H1 (cell line): ENCODE data around the gene EXTL1. TPM values are rescaled to one million over a fixed set of nuclear protein-coding genes. Genes with fewer than 3 reads are reported as not detected.

Experiments used
- CTCF ChIA-PET: fragments of 300-600 bp; sonication (Branson Sonifier 250); formaldehyde crosslinking; loops from one replicate; lab custom pipeline; 2021; ENCODE audit not compliant: partially characterized antibody; lab: Charles Lee
- POLR2A ChIA-PET: fragments of 300-600 bp; sonication (Branson Sonifier 250); formaldehyde crosslinking; loops from one replicate; lab custom pipeline; 2021; ENCODE audit warnings: inconsistent platforms; ENCODE audit not compliant: partially characterized antibody; lab: Charles Lee
- DNase-seq, 2 experiments: peaks; one replicate each; pipeline versions ENCODE4 v3.0.0 to v3.0.0-alpha.2; 2010 to 2022; ENCODE audit warnings: low spot score in 2 of 2, low read depth in 1 of 2, mixed read lengths in 1 of 2
- FAIRE-seq: peaks from 2 replicates; lab custom pipeline; 2011; peaks lifted over from hg19 to GRCh38; lab: Jason Lieb, UNC
- H2AFZ ChIP-seq: 2 replicates; pipeline ENCODE4 v1.8.1; 2012; ENCODE audit warnings: low read length, inconsistent platforms
- H2AK5ac ChIP-seq: 2 replicates; pipeline ENCODE4 v1.6.1; 2013; ENCODE audit warnings: low read depth, low read length
- H2BK120ac ChIP-seq: replicated peaks from 2 replicates; pipeline ENCODE3; 2013; ENCODE audit warnings: low read depth, low read length, inconsistent platforms
- H2BK12ac ChIP-seq: 2 replicates; pipeline ENCODE4 v1.6.1; 2013; ENCODE audit warnings: low read depth, low read length
- H2BK15ac ChIP-seq: 2 replicates; pipeline ENCODE4 v1.6.1; 2013; ENCODE audit warnings: low read length
- H2BK20ac ChIP-seq: 2 replicates; pipeline ENCODE4 v1.6.1; 2013; ENCODE audit warnings: low read length
- H2BK5ac ChIP-seq: 2 replicates; pipeline ENCODE4 v1.6.1; 2013; ENCODE audit warnings: low read depth, low read length
- H3K14ac ChIP-seq: 2 replicates; pipeline ENCODE4 v1.6.1; 2013; ENCODE audit warnings: inconsistent platforms; ENCODE audit not compliant: insufficient read length
- H3K18ac ChIP-seq: 2 replicates; pipeline ENCODE4 v1.6.1; 2013; ENCODE audit warnings: low read length; ENCODE audit errors: extremely low read depth
- H3K23ac ChIP-seq: 2 replicates; pipeline ENCODE4 v1.6.1; 2013; ENCODE audit warnings: inconsistent platforms; ENCODE audit not compliant: insufficient read length
- H3K23me2 ChIP-seq: 2 replicates; pipeline ENCODE4 v1.6.1; 2013; ENCODE audit warnings: low read depth, low read length
- H3K27ac ChIP-seq: 2 replicates; pipeline ENCODE4 v1.6.1; 2011; ENCODE audit warnings: low read depth, low read length, inconsistent platforms
- H3K27me3 ChIP-seq, 4 experiments: replicated peaks in 1 of 4; 1 replicate in 1 of 4; 2 replicates in 3 of 4; pipeline versions ENCODE4 v1.6.1 to v1.8.1; 2011 to 2013; ENCODE audit warnings: low read length in 3 of 4, mild to moderate bottlenecking in 3 of 4, inconsistent platforms in 2 of 4, mixed read lengths in 2 of 4, moderate library complexity in 1 of 4; ENCODE audit not compliant: control insufficient read depth in 3 of 4, insufficient read depth in 3 of 4; ENCODE audit errors: extremely low read depth in 1 of 4
- H3K36me3 ChIP-seq, 4 experiments: 2 replicates each; pipeline versions ENCODE4 v1.6.1 to v1.8.1; 2011 to 2013; ENCODE audit warnings: mild to moderate bottlenecking in 4 of 4, low read length in 3 of 4, moderate library complexity in 2 of 4, control low read depth in 1 of 4, inconsistent platforms in 1 of 4; ENCODE audit not compliant: insufficient read depth in 4 of 4, control insufficient read depth in 2 of 4
- H3K4ac ChIP-seq: replicated peaks from 2 replicates; pipeline ENCODE3; 2013; ENCODE audit warnings: low read length, low read depth, mixed read lengths, inconsistent platforms; ENCODE audit not compliant: insufficient read length
- H3K4me1 ChIP-seq, 4 experiments: replicated peaks in 1 of 4; 1 replicate in 1 of 4; 2 replicates in 3 of 4; pipeline versions ENCODE4 v1.6.1 to v1.8.1; 2011 to 2013; ENCODE audit warnings: low read length in 3 of 4, inconsistent platforms in 2 of 4, mixed read lengths in 1 of 4; ENCODE audit not compliant: insufficient read depth in 4 of 4, control insufficient read depth in 3 of 4
- H3K4me2 ChIP-seq, 2 experiments: 2 replicates each; pipeline versions ENCODE4 v1.6.1 to v1.8.1; 2011 to 2013; ENCODE audit warnings: low read depth in 2 of 2, low read length in 2 of 2, control low read depth in 1 of 2, inconsistent platforms in 1 of 2, mild to moderate bottlenecking in 1 of 2; ENCODE audit not compliant: insufficient read depth in 1 of 2
- H3K4me3 ChIP-seq, 4 experiments: fragments of 200-600, 300-600 bp in 1 of 4; sonication (generic), shearing (Covaris generic), sonication (Bioruptor Twin) in 1 of 4; 2 replicates each; pipeline versions ENCODE4 v1.5.1 to v1.8.1; 2011 to 2016; ENCODE audit warnings: low read length in 4 of 4, low read depth in 3 of 4, control low read depth in 2 of 4, inconsistent platforms in 2 of 4, mild to moderate bottlenecking in 2 of 4, mixed read lengths in 1 of 4, moderate library complexity in 1 of 4; ENCODE audit not compliant: insufficient read depth in 2 of 4; ENCODE audit errors: extremely low read depth in 1 of 4
- H3K56ac ChIP-seq: replicated peaks from 2 replicates; pipeline ENCODE3; 2013; ENCODE audit warnings: low read depth, mild to moderate bottlenecking, mixed read lengths, low read length, inconsistent platforms; ENCODE audit not compliant: insufficient read length
- H3K79me1 ChIP-seq: 2 replicates; pipeline ENCODE4 v1.6.1; 2013; ENCODE audit warnings: low read depth, low read length, control low read depth
- H3K79me2 ChIP-seq, 2 experiments: 2 replicates each; pipeline versions ENCODE4 v1.6.1 to v1.8.1; 2012 to 2013; ENCODE audit warnings: low read length in 2 of 2, mild to moderate bottlenecking in 2 of 2, inconsistent platforms in 1 of 2; ENCODE audit not compliant: insufficient read depth in 2 of 2, control insufficient read depth in 1 of 2
- H3K9ac ChIP-seq, 4 experiments: replicated peaks in 1 of 4; 1 replicate in 1 of 4; 2 replicates in 3 of 4; pipeline versions ENCODE4 v1.6.1 to v1.8.1; 2011 to 2013; ENCODE audit warnings: low read depth in 3 of 4, low read length in 3 of 4, control low read depth in 2 of 4, mild to moderate bottlenecking in 2 of 4, moderate library complexity in 2 of 4, inconsistent platforms in 1 of 4; ENCODE audit errors: extremely low read depth in 1 of 4
- H3K9me3 ChIP-seq, 2 experiments: 2 replicates each; pipeline versions ENCODE4 v1.6.1 to v1.8.1; 2012 to 2013; ENCODE audit warnings: mild to moderate bottlenecking in 2 of 2, moderate library complexity in 2 of 2, control low read depth in 1 of 2, inconsistent platforms in 1 of 2, low read depth in 1 of 2, low read length in 1 of 2, mixed read lengths in 1 of 2; ENCODE audit not compliant: insufficient read depth in 2 of 2
- H4K20me1 ChIP-seq, 2 experiments: replicated peaks in 1 of 2; 2 replicates each; pipeline versions ENCODE3 to v1.8.1; 2011 to 2013; ENCODE audit warnings: inconsistent platforms in 2 of 2, low read length in 2 of 2, mild to moderate bottlenecking in 1 of 2; ENCODE audit not compliant: insufficient read depth in 2 of 2, control insufficient read depth in 1 of 2
- H4K5ac ChIP-seq: 2 replicates; pipeline ENCODE4 v1.6.1; 2013; ENCODE audit warnings: low read length, low read depth, mixed read lengths, inconsistent platforms; ENCODE audit not compliant: insufficient read length
- H4K8ac ChIP-seq: 2 replicates; pipeline ENCODE4 v1.8.0; 2013; ENCODE audit warnings: mild to moderate bottlenecking, moderate library complexity, low read length, inconsistent platforms; ENCODE audit not compliant: insufficient read depth; ENCODE audit errors: extremely low read depth
- H4K91ac ChIP-seq: replicated peaks from 2 replicates; pipeline ENCODE3; 2013; ENCODE audit warnings: low read length, mixed read lengths, inconsistent platforms; ENCODE audit not compliant: insufficient read length
- CBX5 ChIP-seq: fragments of 300-800, 300-1000 bp; sonication (generic); IDR thresholded peaks from 2 replicates; pipeline ENCODE4 v1.7.1; 2016; ENCODE audit warnings: antibody characterized with exemption, low read length, low read depth
- JUND ChIP-seq: IDR thresholded peaks from 2 replicates; pipeline ENCODE4 v1.6.1; 2011; ENCODE audit warnings: mild to moderate bottlenecking, improper control_type of control experiment, low read length
- RXRA ChIP-seq: IDR thresholded peaks from 2 replicates; pipeline ENCODE4 v1.6.1; 2011; ENCODE audit warnings: low read depth, mild to moderate bottlenecking, low read length, moderate library complexity; ENCODE audit not compliant: insufficient read depth
- SAP30 ChIP-seq: fragments of 300-600 bp; sonication (generic); IDR thresholded peaks from 2 replicates; pipeline ENCODE4 v1.7.1; 2012; ENCODE audit warnings: low read length, moderate library complexity, mild to moderate bottlenecking, inconsistent platforms; ENCODE audit not compliant: insufficient read depth, insufficient replicate concordance
- WGBS, 2 experiments: shearing (Covaris generic) in 1 of 2; methylation state at CpG; one replicate each; pipeline versions ENCODE4 v1.1.6 to v1.1.7; 2013 to 2015; ENCODE audit warnings: low lambda C conversion rate in 2 of 2, mixed read lengths in 2 of 2, inconsistent platforms in 1 of 2, low coverage in 1 of 2, missing lambda C conversion rate in 1 of 2; ENCODE audit not compliant: insufficient replicate concordance in 2 of 2, insufficient coverage in 1 of 2, insufficient read length in 1 of 2; ENCODE audit errors: extremely low coverage in 1 of 2, missing lambda C conversion rate in 1 of 2; 5-methylcytosine and 5-hydroxymethylcytosine counted together
- polyA plus RNA-seq, 7 experiments: library from polyadenylated mRNA; depleted of rRNA in 3 of 7; stranded (reverse) in 5 of 7; unstranded in 2 of 7; fragments of >200 nt in 5 of 7; fragments of 200-250 nt in 2 of 7; gene quantifications; 1 replicate in 5 of 7; 2 replicates in 1 of 7; 4 replicates in 1 of 7; pipeline versions ENCODE4 v1.2.1 to v1.2.3, GENCODE V29; 2011 to 2013; ENCODE audit warnings: missing spikeins in 2 of 7, mixed read lengths in 2 of 7
- total RNA-seq: library from RNA; stranded (reverse); fragmentation: NEBNext Ultra II Directional; extraction: Animal tissue kit (Norgen Biotek cat#: 25700); gene quantifications from 2 replicates; pipeline ENCODE4 v1.2.1, GENCODE V29; 2021
- TF ChIP-seq, protein P1 (sequence below): IDR thresholded peaks from 2 replicates; pipeline ENCODE4 v1.6.1; 2012; ENCODE audit warnings: inconsistent platforms

The EXTL1 gene
- total and polyA plus RNA-seq, 2 of the 8 experiments (the other 6 are each of a cell fraction or from before 2014, with no cell fraction given), result 0.89 to 1.2 TPM

DNA sequence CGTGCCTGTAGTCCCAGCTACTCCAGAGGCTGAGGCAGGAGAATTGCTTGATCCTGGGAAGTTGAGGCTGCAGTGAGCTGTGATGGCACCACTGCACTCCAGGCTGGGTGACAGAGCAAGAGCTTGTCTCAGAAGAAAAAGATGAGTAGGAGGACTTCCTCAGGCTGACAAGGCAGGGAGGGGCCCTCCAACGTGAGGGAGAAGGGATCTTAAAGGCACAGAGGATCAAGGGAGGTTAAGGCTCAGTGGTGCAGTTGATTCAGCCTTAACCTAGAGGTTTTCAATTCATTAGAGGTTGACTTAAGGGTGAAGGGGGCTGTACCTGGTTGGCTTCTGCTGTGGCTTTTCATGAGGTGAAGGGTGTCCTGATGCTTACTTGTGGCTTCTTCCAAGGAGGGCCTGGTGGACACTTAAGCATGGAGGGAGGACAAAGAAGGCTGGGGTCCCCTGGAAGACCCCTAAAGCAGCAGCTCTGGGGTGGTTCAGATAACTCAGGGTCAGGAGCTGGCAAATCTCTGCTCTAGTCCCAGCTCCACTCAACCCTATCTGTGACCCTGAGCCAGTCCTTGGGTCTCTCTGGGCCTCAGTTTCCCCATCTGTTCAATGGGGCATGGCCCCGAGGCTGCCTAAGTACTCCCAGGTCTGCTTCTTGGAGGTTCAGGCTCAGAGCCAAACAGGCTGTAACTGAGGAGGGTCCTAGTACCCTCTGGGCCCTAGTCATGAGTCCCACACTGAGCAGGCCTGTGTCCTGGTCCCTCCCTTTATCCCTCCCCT, 6.3 kb downstream of the EXTL1 start:
- Histone ChIP-seq H3K36me3 (no peaks in the 10 kb centered on the region), H3K23me2 (no peaks in the 10 kb centered on the region), H3K14ac (no peak overlapping the region), H4K91ac (no peak overlapping the region), H3K79me1 (no peaks in the 10 kb centered on the region), H3K18ac (no peak overlapping the region), H3K27me3 (peaks cover 0 to 2% (median 0%) of the 10 kb centered on the region in 4 experiments; a peak in 2 of 7 replicates), H2BK5ac (no peak overlapping the region), H3K4me3 (no peak overlapping the region), H3K23ac (no peak overlapping the region), H4K5ac (no peak overlapping the region), H3K4me2 (no peak overlapping the region), H3K4ac (no peak overlapping the region), H3K4me1 (peaks cover 0 to 2% (median 0%) of the 10 kb centered on the region in 4 experiments; a peak in 2 of 7 replicates), H4K8ac (no peak overlapping the region), H2BK12ac (no peak overlapping the region), H2AK5ac (no peak overlapping the region), H2BK20ac (no peak overlapping the region)
- FAIRE-seq, result no peak
- 65% methylated on average over 2 of the region's 3 CpGs; no CpG with 5 or more reads in 1 of the 2 experiments for WGBS, 2 experiments
- TF ChIP-seq RXRA (no peak), JUND (no peak), CBX5 (no peak), SAP30 (no peak)
- TF ChIP-seq, protein P1, sequence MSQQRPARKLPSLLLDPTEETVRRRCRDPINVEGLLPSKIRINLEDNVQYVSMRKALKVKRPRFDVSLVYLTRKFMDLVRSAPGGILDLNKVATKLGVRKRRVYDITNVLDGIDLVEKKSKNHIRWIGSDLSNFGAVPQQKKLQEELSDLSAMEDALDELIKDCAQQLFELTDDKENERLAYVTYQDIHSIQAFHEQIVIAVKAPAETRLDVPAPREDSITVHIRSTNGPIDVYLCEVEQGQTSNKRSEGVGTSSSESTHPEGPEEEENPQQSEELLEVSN, result no peak
- TF ChIP-seq, all 59 proteins: peak for 0
- Histone ChIP-seq H3K9ac (no peak overlapping the region), H3K9me3 (no peaks in the 10 kb centered on the region), H3K56ac (no peak overlapping the region), H3K79me2 (no peaks in the 10 kb centered on the region), H3K27ac (no peak overlapping the region), H2AFZ (no peak overlapping the region), H4K20me1 (no peaks in the 10 kb centered on the region), H2BK120ac (no peak overlapping the region), H2BK15ac (no peak overlapping the region)
- ChIA-PET POLR2A (interaction anchor here (0.7 to 1.1 kb wide), 2 partner anchors 122 to 131 kb away, joined by 3 read pairs; partner anchors contain the start of gene STMN1), CTCF (interaction anchor here (0.6 to 3.1 kb wide), 8 partner anchors 8 to 132 kb away, joined by 3 to 13 read pairs (median 4); no protein-coding TSS in a partner anchor)
- DNase-seq, result no peak
